IPS-11a (cell line): ENCODE results near the gene PDCD1.
"Not testable (repeated sequence)": the region's sequence is repeated elsewhere in the genome, so short reads cannot be mapped to it uniquely, and the experiment has no call there.

ENCODE experiments used
- H3K4me3 ChIP-seq: one replicate; pipeline ENCODE4 v1.5.1; 2013; ENCODE audit warnings: low read depth, low read length, control low read depth

The PDCD1 gene

GRCh38 chr2:241858206-241859016 is at the start of gene PDCD1:
Gene PDCD1 (minus strand): TSS chr2:241858894. CDS start chr2:241858838, 56 bp downstream.
- no peak within 1 kb of the TSS for H3K4me3 ChIP-seq

GRCh38 chr2:241907831-241908230 is 49.1 kb upstream of the PDCD1 start:
- H3K4me3 ChIP-seq = not testable (repeated sequence)

- no peak overlapping the region for H3K4me3 ChIP-seq
Measured at GRCh38 chr2:241906826-241907570, 48.3 kb upstream of the PDCD1 start.

- not testable (repeated sequence) for H3K4me3 ChIP-seq
Measured at GRCh38 chr2:241906378-241906770, 47.7 kb upstream of the PDCD1 start.

GRCh38 chr2:241905716-241906377 is 47.2 kb upstream of the PDCD1 start:
- H3K4me3 ChIP-seq = no peak overlapping the region

- no peak overlapping the region for H3K4me3 ChIP-seq
Measured at GRCh38 chr2:241904791-241905710, 46.4 kb upstream of the PDCD1 start.

GRCh38 chr2:241904011-241904718 is 45.5 kb upstream of the PDCD1 start:
- H3K4me3 ChIP-seq = no peak overlapping the region

GRCh38 chr2:241903121-241904010 is 44.7 kb upstream of the PDCD1 start:
- H3K4me3 ChIP-seq = no peak overlapping the region

GRCh38 chr2:241902357-241902991 is 43.8 kb upstream of the PDCD1 start:
- H3K4me3 ChIP-seq = no peak overlapping the region

GRCh38 chr2:241901500-241902351 is 43.0 kb upstream of the PDCD1 start:
- H3K4me3 ChIP-seq = no peak overlapping the region

- H3K4me3 ChIP-seq = no peak overlapping the region
Measured at GRCh38 chr2:241901018-241901380, 42.3 kb upstream of the PDCD1 start.

- H3K4me3 ChIP-seq = no peak overlapping the region
Measured at GRCh38 chr2:241900251-241901017, 41.7 kb upstream of the PDCD1 start.

GRCh38 chr2:241898463-241899270 is 40.0 kb upstream of the PDCD1 start:
- H3K4me3 ChIP-seq = no peak overlapping the region

- no peak overlapping the region for H3K4me3 ChIP-seq
Measured at GRCh38 chr2:241897231-241897916, 38.7 kb upstream of the PDCD1 start.

GRCh38 chr2:241896746-241897201 is 38.1 kb upstream of the PDCD1 start:
- no peak overlapping the region for H3K4me3 ChIP-seq
